GM21528 (cell line): Measurements from ENCODE around the gene MOGAT2.
"Not testable (repeated sequence)": the region's sequence is repeated elsewhere in the genome, so short reads cannot be mapped to it uniquely, and the experiment has no call there.

Experiments used
- ATAC-seq: cut with Tn5 transposase; IDR thresholded peaks from one replicate; pipeline ENCODE4 v1.9.1; 2021; ENCODE audit warnings: mild to moderate bottlenecking, moderate library complexity; ENCODE audit not compliant: unreplicated experiment, low FRiP score

MOGAT2 gene

DNA sequence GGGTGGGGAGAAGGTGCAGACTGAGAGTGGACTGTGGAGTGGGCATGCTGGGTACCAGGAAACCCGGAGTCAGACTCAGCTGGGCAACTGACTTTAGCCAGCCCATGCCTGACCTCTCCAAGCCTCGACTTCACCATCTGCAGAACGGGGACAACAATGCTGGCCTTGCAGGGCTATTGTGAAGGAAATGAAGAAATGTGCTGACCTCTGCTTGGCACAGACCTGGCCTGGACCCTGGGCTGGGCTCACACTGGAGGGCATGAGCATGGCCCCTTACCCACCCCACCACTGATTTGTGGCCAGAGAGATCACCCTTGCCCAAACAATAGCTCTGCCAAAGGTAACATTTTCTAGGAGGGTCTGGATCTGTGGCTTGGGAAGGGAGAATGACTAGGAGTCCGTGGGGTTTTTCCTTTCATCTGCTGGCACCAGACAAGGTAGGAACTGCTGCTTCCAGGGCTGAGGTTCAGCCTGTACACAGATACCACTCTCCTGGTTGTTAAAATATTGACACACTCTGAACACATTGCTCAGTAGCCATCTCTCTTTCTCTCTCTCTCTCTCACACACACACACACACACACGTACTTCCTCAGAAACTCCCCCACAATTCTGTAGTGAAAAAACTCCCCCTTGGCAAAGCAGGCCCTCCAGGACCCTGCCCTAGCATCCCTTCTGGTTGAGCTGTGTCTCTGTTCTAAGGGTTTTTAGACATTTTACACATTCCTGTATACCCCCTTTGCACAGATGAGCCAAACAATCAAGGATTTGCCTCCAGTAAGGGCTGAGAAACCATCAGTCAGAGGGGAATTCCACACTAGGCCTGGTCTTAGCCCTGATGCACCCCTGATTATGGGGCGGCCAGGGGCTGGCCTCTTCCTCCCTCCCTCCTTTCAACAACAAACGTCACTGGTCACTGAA lies 1.0 kb downstream of the MOGAT2 start:
- ATAC-seq: no peak

DNA sequence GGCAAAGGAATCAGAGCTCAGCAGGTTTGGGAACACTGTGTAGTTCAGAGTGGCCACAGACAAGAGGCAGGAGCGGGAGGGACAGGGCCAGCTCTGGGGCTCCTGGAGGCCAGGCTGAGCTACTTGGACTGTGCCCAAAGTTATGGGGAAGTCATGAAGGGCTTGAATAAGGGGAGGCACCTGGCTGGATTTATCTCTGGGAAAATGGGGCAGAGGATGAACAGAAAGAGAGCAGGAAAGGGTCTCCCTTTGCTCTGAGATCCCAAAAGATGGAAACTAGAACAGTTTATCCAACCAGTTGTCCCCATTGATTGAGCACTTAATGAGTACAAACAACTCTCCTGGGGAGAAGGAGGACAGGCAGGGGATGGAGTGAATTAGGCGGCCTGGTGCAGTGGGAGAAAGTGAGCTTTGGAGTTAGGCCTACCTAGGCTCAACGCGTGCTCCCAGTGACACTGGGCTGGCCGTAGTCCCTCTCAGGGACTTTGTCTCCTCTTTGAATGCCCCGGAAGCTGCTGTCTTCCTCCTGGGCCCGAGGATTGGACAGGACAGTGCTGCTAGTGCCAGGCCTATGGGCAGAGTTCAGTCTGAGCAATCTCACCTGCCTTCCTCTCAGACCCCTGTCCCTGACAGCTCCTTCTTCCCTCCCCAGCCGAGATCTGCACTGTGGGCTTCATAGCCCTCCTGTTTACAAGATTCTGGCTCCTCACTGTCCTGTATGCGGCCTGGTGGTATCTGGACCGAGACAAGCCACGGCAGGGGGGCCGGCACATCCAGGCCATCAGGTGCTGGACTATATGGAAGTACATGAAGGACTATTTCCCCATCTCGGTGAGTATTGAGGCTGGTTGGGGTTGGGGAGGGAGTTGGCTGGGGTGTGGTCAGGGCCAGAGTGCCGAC lies 2.0 kb downstream of the MOGAT2 start:
- ATAC-seq: no peak

DNA sequence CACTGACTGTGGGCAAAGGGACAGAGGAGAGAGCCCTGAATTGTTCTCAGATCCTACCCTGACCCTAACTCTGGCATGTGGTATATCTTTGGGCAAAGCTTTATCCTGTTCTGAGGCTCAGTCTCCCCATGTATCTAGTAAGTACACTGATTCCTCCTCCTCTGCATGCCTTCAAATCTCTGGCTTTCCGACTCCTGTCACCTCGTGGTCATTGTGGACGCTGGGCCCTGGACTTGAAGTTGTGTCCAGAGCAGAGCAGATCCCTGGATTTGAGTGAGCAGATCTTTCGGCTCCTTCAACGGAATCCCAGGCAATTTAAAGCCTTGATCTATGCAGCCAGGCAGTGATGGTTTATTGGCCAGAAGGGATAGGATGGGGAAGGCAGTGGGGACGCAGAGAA lies 3.0 kb downstream of the MOGAT2 start:
- ATAC-seq: no peak

DNA sequence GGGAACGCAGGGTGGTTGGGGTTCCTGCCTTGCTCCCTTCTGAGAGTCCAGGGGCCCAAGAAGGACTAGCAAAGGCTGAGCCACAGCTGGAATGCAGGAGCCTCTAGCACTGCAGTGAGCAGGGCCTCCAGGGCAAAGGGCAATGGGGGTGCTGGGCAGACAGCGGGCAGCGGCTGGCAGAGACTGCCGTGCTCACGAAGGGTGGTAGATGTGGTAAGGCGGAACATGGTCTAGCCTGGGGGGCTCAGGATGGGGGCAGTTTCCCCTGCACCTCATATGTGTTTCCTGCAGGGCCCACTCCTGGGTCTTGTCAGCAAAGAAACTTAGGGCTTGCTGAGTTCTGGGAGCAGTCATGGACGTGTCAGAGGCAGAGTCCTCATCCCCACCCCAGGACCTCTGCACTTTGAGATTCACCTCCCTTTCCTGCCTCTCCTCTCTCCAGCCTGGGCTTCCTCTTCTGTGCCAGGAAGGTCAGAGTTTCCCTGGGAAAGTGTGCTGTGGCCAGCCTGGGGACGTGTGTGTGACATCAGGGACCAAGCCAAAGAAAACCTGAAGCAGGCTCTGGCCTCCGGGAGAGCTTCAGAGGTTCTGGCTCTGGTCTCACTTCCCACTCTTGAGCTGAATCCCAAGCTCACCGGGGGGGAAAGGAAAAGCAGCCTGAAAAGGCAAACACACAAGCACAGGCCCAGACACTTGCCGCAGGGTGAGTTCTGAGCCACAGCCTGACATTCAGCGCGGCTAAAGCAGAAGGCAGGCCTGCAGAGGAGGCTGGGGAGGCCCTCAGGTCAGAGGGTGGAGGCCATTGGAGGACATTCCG lies 4.4 kb downstream of the MOGAT2 start:
- ATAC-seq: no peak

DNA sequence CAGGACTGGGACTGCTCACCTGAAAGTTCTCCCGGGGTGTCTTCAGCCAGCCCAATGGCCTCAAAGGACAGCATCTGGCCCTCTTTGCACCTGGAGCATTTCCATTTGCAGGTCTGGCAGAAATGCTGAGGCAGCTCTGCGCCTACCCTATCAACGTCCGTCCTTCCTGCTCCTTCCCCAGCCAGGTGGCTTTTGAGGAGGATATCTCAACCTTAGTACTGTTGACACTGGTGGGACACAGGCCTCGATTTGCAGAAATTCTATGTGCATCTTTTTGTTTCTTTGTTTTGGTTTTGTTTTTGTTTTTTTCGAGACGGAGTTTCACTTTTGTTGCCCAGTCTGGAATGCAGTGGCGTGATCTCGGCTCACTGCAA lies 5.0 kb downstream of the MOGAT2 start:
- no peak for ATAC-seq

DNA sequence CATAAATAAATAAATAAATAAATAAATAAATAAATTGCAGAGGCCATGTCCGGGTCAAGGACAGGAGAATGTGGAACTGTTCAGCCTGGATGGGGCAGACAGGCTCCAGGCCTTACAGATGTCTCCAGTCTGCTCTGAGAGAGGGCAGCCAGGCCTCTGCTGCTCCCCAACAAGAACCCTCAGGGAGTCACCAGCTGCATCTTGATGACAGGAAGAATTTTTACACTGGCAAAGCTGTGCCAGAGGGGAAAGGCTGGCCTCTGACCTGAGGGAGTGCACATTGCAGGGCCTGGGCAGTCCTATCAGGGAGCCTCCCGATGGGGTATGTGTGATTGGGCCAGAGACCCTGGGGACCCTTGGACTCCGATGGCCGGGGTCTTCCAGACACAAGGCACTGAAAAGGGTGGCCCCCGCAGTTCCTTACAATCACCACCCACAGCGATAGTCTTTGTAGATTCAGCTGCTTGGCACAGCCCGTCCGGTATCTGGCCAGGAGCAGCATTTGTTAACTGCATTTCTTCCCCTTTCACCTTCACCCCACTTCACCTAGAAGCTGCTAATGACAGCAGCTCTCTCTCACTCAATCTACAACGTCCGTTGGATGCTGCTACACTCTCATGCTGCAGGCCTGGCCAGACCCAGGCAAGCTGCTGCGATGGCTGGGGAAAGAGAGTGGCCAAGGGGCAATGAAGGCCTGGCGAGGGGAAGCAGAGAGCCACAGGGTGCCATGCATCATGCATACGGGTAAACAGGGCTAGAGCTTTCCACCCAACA lies 8.1 kb downstream of the MOGAT2 start:
- ATAC-seq: no peak

DNA sequence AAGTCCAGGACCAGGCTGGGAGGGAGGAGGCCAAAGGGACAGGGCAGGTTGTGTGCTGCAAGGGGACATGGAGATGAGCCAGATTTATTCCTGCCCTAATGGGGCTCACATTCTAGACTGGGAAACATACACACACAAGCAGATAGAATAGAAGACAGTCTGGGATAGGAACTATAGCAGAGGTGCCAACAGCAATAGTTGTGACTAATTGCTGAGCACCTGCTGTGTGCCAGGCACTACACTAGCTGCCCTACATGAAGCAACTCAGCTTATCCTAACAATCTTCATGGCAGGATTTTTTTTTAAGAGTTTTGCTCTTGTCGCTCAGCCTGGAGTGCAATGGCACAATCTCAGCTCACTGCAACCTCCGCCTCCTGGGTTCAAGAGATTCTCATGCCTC lies 11.4 kb downstream of the MOGAT2 start:
- no peak for ATAC-seq

DNA sequence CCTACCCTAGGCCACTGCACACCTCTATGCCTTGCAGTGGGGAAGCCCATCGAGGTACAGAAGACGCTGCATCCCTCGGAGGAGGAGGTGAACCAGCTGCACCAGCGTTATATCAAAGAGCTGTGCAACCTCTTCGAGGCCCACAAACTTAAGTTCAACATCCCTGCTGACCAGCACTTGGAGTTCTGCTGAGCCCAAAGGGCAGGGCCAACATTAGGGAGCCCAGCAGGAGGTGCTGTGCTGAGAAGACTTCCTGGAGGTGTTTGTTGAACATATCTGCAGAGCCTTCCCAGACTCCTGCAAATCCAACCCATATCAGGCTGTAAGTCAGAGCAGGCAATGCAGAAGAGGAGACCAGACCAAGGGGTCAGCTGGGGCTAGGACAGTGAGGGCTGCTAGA lies 13.5 kb downstream of the MOGAT2 start:
- ATAC-seq: no peak

DNA sequence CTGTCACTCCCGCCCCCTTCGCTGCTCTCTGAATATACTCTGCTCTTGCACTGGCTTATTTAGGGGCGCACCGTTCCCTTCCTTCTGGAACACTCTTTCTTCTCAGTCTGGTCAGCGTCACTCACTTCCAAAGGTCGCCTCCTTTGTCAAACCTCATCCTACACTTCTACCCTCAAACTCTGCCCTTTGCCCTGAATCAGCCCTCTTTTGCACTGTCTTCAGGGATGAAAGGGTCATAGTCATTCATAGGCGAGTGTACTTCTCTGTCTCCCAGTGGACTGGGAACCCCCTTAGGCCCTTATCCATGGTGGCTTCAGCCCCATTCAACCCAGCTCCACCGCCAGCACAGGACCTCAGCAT lies 15.4 kb downstream of the MOGAT2 start:
- no peak for ATAC-seq

DNA sequence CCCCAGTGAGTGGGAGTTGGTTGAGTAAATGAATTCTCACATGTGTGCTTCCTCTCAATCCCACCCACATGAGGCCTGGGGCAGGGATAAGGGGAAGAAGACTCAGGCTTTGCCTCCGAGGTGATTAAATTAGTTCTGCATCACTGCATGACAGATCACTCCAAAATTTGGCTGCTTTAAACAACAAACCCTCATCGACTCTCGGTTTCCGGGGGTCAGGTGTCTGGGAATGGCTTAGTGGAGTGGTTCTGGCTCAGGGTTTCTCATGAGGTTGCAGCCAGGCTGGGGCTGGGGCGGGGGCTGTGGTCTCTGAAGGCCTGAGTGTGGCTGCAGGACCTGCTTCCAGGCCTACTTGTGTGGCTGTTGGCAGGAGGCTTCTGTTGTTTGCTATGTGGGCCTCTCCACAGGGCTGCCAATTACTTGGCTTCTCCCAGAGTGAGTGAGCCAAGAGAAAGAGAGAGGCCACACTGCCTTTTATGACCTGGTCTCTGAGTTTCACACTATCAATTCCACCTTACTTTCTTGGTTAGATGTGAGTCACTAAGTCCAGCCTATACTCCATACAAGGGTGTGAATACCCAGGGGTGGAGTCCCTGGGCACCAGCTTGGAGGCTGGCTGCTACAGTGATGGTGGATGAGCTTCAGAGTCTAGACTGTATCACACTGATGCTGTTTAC lies 15.9 kb downstream of the MOGAT2 start:
- no peak for ATAC-seq

DNA sequence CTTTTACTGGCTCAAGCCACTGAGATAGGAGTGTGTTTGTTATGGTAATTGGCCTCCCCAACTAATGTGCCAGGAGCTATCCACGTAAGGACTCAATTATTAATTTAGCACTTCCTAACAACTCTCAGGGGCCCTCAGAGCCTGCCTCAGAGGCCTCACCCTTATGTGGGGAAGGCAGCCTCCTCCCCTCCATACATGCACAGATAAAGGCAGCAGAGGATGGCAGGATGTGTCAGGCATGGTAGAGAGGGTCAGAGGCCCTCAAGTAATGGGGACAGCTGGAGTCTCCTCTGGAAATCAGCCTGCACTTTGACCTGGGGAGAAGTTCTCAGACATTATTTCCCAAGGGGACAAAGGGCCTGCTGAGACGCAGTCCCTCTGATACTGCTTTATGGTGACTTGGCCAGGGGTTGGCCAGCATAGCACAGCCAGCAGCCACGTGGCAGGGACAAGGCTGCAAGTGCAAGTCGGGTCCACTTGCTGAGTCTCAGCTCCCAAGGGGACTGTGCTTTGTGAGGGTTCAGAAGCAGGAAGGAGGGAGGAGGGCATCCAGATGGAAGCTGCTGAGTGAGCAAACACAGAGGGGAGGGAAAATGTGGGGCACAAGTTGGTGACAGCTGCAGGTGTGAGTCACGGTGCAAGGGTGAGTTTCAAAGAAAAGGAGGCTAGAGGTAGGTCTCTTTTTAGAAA lies 17.0 kb downstream of the MOGAT2 start:
- ATAC-seq: no peak

DNA sequence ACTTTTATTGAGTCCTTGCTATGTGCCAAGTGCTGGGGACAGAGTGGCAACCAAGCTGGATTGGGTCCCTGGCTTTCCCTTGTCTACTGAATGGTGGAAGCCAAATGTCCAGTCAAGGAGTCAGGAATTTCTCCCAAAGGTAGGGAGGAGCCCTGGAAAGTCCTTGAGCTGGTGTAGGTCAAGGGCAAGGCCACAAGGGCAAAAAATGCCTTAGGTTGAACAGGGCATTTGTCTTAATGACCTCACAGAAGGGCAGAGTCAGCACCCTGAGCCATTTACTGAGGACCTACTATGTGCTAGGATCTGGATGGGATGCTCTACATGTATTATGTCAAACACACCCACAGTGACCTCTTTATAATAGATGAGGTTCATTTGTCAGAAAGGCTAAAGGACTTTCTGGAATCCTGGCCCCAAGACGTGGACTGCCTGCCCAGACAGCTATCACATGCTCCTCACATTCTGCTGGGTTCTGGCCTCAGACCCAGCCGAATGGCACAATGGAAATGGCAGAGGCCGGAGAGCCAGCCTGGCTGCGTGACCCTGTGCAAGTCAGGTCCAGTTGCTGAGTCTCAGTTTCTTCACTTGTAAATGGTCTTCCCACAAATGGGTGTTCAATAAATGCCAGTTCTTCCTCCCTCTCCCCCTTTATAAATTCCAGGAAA lies 17.7 kb downstream of the MOGAT2 start:
- ATAC-seq: no peak

DNA sequence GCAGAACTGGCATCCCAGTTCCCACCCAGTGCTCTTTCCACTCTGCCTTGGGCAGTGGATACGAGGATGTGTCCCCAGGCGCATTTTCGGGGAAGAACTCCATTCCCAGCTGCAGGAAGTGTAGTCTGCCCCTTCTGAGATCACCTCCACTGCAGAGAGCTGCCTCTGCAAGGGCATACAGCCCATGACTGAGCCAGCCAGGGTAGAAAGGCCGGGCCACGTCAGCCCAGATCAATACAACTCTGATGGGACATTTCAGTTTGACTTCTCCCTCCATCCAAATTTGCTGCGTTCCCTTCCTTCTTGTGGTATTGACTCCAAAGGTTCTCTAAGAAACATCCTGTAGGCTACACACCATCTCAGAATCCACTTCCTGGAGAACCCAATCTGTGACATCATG lies 19.7 kb downstream of the MOGAT2 start:
- ATAC-seq: no peak

DNA sequence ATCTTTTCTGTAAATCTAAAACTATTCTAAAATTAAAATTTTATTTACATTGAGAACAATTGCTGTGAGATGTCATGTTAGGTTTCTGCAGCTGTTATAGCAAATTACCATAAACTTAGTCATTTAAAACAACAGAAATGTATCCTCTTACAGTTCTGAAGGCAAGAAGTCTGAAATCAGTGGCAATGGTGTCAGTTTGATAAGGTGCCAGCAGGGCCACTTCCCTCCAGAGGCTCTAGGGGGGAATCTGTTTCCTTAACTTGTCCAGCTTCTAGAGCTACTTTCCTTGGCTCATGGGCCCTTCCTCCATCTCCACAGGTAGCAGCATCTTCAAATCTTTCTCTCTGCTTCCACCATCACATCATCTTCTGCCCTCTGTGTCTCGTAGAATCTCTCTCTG lies 23.0 kb downstream of the MOGAT2 start:
- no peak for ATAC-seq

DNA sequence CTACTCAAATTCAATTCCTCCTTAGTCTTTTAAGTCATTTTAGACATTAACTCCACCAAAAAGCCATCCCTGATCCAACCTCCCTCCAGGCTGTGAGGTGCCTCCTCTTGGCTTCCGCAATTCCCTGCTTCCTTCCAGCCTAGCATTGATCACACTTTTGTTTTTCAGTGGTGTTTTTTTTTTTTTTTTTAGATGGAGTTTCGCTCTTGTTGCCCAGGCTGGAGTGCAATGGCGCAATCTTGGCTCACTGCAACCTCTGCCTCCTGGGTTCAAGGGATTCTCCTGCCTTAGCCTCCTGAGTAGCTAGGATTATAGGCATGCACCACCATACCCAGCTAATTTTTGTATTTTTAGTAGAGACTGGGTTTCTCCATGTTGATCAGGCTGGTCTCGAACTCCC lies 25.5 kb downstream of the MOGAT2 start:
- not testable (repeated sequence) for ATAC-seq

DNA sequence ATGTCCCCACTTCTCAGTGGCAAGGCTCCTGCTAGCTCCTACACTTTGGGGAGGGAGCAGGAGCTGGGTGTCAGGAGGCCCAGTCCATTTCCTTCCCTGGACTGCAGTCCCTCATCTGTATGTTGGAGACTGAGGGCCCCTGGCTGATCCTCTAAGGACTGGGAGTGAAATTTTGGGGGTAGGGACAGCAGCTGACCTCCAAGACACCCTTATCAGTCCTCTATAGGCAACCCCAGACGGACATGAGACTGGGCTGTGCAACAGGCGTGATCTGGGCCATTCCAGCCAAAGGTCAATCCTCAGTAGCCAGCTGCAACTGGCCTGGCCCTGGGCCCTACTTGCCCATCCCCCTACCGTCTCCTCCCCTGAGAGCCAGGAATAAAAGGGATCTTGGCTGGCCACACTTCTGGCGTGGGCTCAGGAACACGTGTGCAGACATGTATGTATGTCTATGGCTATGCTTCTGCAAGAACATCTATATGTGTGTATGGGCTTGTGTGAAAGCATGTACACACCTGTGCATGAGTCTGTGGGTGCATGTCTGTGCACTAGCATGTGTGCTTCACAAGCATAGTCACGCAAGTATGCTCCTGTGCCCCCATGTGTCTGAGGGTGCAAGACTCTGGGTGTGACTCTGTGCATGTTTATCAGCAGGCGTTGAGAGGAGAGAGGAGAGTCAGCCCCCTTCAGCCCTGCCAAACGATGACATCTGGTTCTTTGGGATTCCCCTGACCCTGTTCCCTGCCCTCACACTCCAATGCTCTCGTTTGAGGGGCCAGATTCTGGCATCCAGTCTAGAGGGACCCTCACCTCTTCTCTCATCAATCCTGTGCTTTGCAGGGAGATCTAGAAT lies 26.3 kb downstream of the MOGAT2 start:
- no peak for ATAC-seq

DNA sequence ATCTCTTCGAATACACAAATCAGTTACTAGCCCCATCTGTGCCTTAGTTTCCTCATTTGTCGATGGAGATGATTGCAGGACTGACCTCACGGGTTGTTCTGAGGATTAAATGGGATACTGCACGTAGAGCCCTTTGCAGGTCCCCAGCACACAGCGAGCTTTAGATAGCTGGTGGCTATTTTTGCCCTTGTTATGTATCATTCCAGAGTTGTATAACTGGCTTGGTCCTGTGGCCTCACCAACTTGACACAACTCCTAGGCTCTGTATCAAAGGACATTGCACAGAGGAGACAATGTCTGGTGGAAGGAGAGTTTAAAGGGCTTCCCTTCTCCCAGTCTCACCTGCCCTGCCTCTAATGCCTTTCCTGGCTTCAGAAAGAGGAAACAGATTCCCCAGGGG lies 28.2 kb downstream of the MOGAT2 start:
- no peak for ATAC-seq
